Measurements from ENCODE around the gene SLC6A13. TPM values are rescaled to one million over a fixed set of nuclear protein-coding genes. Genes with fewer than 3 reads are reported as not detected.

The SLC6A13 gene
- total RNA-seq, 1 experiment from 2014 or later: not detected

- no peaks in the 10 kb centered on the region for H3K9me3 ChIP-seq (ENCODE audit: low read length)
- H3K4me2 ChIP-seq (ENCODE audit: low read length): no peak overlapping the region
- H3K9ac ChIP-seq (ENCODE audit: low read length): no peak overlapping the region
- H3K4me1 ChIP-seq (ENCODE audit: insufficient read depth, low read length): no peaks in the 10 kb centered on the region
- H3K36me3 ChIP-seq (ENCODE audit: low read depth, low read length): peaks cover 32% of the 10 kb centered on the region
- POLR2A ChIA-PET (ENCODE audit: unreplicated experiment): no interaction called here
- no peak overlapping the region for H3K27ac ChIP-seq (ENCODE audit: low read length)
- DNase-seq: no peak
- TF ChIP-seq EZH2 (IDR thresholded peaks at IDR 0.05; ENCODE audit: low read length, unreplicated experiment) (no peak), CTCF (conservative IDR thresholded peaks at IDR 0.05; ENCODE audit: low read depth, low read length) (no peak), EZH2phosphoT487 (IDR thresholded peaks at IDR 0.05; ENCODE audit: borderline replicate concordance, low read length) (no peak)
- intact Hi-C loops (cut with micrococcal nuclease): no loop called here
- no peak overlapping the region for H3K4me3 ChIP-seq (ENCODE audit: low read length)
- H3F3A ChIP-seq (ENCODE audit: low read length, unreplicated experiment): no peaks in the 10 kb centered on the region
- no peak for ATAC-seq
- no peak overlapping the region for H2AFZ ChIP-seq (ENCODE audit: low read length)
- H3K79me2 ChIP-seq (ENCODE audit: low read length): no peaks in the 10 kb centered on the region
- H3K27me3 ChIP-seq (ENCODE audit: low read length): no peaks in the 10 kb centered on the region
- no TSS peak for BruUV-seq (replicated peaks)
- CTCF ChIA-PET: no interaction called here
- no peaks in the 10 kb centered on the region for H3K9me2 ChIP-seq (replicated peaks; ENCODE audit: low read length)
- no peaks in the 10 kb centered on the region for H4K20me1 ChIP-seq (ENCODE audit: low read length)
These were observed 28.6 kb upstream of the SLC6A13 start for GRCh38 chr12:291153-291723.

GRCh38 chr12:288687-289086 lies 26.1 kb upstream of the SLC6A13 start:
- Histone ChIP-seq H3K79me2 (ENCODE audit: low read length) (no peaks in the 10 kb centered on the region), H3K36me3 (ENCODE audit: low read depth, low read length) (peaks cover 25% of the 10 kb centered on the region), H3K9me3 (ENCODE audit: low read length) (no peaks in the 10 kb centered on the region), H3K4me1 (ENCODE audit: insufficient read depth, low read length) (no peaks in the 10 kb centered on the region), H3K4me3 (ENCODE audit: low read length) (no peak overlapping the region), H3K9me2 (replicated peaks; ENCODE audit: low read length) (no peaks in the 10 kb centered on the region), H3K27ac (ENCODE audit: low read length) (no peak overlapping the region), H3K27me3 (ENCODE audit: low read length) (no peaks in the 10 kb centered on the region), H2AFZ (ENCODE audit: low read length) (no peak overlapping the region), H3F3A (ENCODE audit: low read length, unreplicated experiment) (no peaks in the 10 kb centered on the region), H4K20me1 (ENCODE audit: low read length) (no peaks in the 10 kb centered on the region), H3K4me2 (ENCODE audit: low read length) (no peak overlapping the region), H3K9ac (ENCODE audit: low read length) (no peak overlapping the region)
- ChIA-PET POLR2A (ENCODE audit: unreplicated experiment) (no interaction called here), CTCF (no interaction called here)
- intact Hi-C loops (cut with micrococcal nuclease): no loop called here
- DNase-seq: no peak
- no peak for ATAC-seq
- no TSS peak for BruUV-seq (replicated peaks)
- no peak for TF ChIP-seq EZH2 (IDR thresholded peaks at IDR 0.05; ENCODE audit: low read length, unreplicated experiment)
- TF ChIP-seq CTCF (conservative IDR thresholded peaks at IDR 0.05; ENCODE audit: low read depth, low read length): no peak
- no peak for TF ChIP-seq EZH2phosphoT487 (IDR thresholded peaks at IDR 0.05; ENCODE audit: borderline replicate concordance, low read length)

- Histone ChIP-seq H3K9me2 (replicated peaks; ENCODE audit: low read length) (no peaks in the 10 kb centered on the region), H3K27me3 (ENCODE audit: low read length) (no peaks in the 10 kb centered on the region), H3K9ac (ENCODE audit: low read length) (no peak overlapping the region), H4K20me1 (ENCODE audit: low read length) (no peaks in the 10 kb centered on the region), H2AFZ (ENCODE audit: low read length) (no peak overlapping the region), H3K36me3 (ENCODE audit: low read depth, low read length) (peaks cover 13% of the 10 kb centered on the region; the same call in 1 of the 2 replicates), H3K9me3 (ENCODE audit: low read length) (no peaks in the 10 kb centered on the region), H3K4me2 (ENCODE audit: low read length) (no peak overlapping the region), H3K4me3 (ENCODE audit: low read length) (no peak overlapping the region), H3K27ac (ENCODE audit: low read length) (no peak overlapping the region), H3F3A (ENCODE audit: low read length, unreplicated experiment) (no peaks in the 10 kb centered on the region), H3K4me1 (ENCODE audit: insufficient read depth, low read length) (no peaks in the 10 kb centered on the region), H3K79me2 (ENCODE audit: low read length) (no peaks in the 10 kb centered on the region)
- no peak for ATAC-seq
- DNase-seq: no peak
- no TSS peak for BruUV-seq (replicated peaks)
- ChIA-PET CTCF (no interaction called here), POLR2A (ENCODE audit: unreplicated experiment) (no interaction called here)
- no peak for TF ChIP-seq CTCF (conservative IDR thresholded peaks at IDR 0.05; ENCODE audit: low read depth, low read length)
- no peak for TF ChIP-seq EZH2phosphoT487 (IDR thresholded peaks at IDR 0.05; ENCODE audit: borderline replicate concordance, low read length)
- no peak for TF ChIP-seq EZH2 (IDR thresholded peaks at IDR 0.05; ENCODE audit: low read length, unreplicated experiment)
- intact Hi-C loops (cut with micrococcal nuclease): no loop called here
These were observed 24.1 kb upstream of the SLC6A13 start for GRCh38 chr12:286531-287300.

Measured in PC-3 (cell line).